SKM-1 (cell line): ENCODE results near the gene DCC.

Experiments
- DNase-seq: peaks from one replicate; lab custom pipeline; 2025; ENCODE audit not compliant: unreplicated experiment; lab: John Stamatoyannopoulos, UW

The DCC gene

GRCh38 chr18:52339891-52340371 is at the start of gene DCC:
Gene DCC, plus strand, starts transcription at chr18:52340197. Its CDS starts 591 bp downstream, at chr18:52340788.
- no peak for DNase-seq

- no peak for DNase-seq
These were observed 29.3 kb upstream of the DCC start for GRCh38 chr18:52310651-52311050.

GRCh38 chr18:52311331-52311730 is 28.7 kb upstream of the DCC start:
- DNase-seq: no peak

- no peak for DNase-seq
These were observed 27.7 kb upstream of the DCC start for GRCh38 chr18:52312346-52312745.

GRCh38 chr18:52313213-52313612 is 26.8 kb upstream of the DCC start:
- DNase-seq: no peak

- DNase-seq: no peak
These were observed 20.5 kb upstream of the DCC start for GRCh38 chr18:52319424-52319983.

- DNase-seq: no peak
These were observed 17.7 kb upstream of the DCC start for GRCh38 chr18:52322307-52322706.

- no peak for DNase-seq
These were observed 16.2 kb upstream of the DCC start for GRCh38 chr18:52323802-52324201.

- DNase-seq: no peak
These were observed 14.0 kb upstream of the DCC start for GRCh38 chr18:52325997-52326396.

- DNase-seq: no peak
These were observed 6.1 kb upstream of the DCC start for GRCh38 chr18:52333860-52334259.

- no peak for DNase-seq
These were observed 5.7 kb upstream of the DCC start for GRCh38 chr18:52334307-52334706.

GRCh38 chr18:52334896-52335295 is 5.1 kb upstream of the DCC start:
- DNase-seq: no peak

GRCh38 chr18:52337276-52337675 is 2.7 kb upstream of the DCC start:
- DNase-seq: no peak

- no peak for DNase-seq
These were observed 557 bp downstream of the DCC start for GRCh38 chr18:52340406-52341102.

GRCh38 chr18:52341103-52341432 is 1.1 kb downstream of the DCC start:
- no peak for DNase-seq

- no peak for DNase-seq
These were observed 1.8 kb downstream of the DCC start for GRCh38 chr18:52341608-52342381.

- DNase-seq: no peak
These were observed 2.5 kb downstream of the DCC start for GRCh38 chr18:52342456-52342855.

GRCh38 chr18:52343138-52343537 is 3.1 kb downstream of the DCC start:
- no peak for DNase-seq

GRCh38 chr18:52343731-52344340 is 3.8 kb downstream of the DCC start:
- DNase-seq: no peak

GRCh38 chr18:52344881-52345280 is 4.9 kb downstream of the DCC start:
- DNase-seq: no peak

- DNase-seq: no peak
These were observed 5.4 kb downstream of the DCC start for GRCh38 chr18:52345428-52345827.

GRCh38 chr18:52348209-52348608 is 8.2 kb downstream of the DCC start:
- no peak for DNase-seq
